ENCODE results near the gene RNH1.

RNH1 gene

GRCh38 chr11:488062-488461 lies 19.0 kb downstream of the RNH1 start:
- Histone ChIP-seq H3K36me3 (ENCODE audit: insufficient read depth, low read length) (peaks cover 17% of the 10 kb centered on the region; the same call in 1 of the 2 replicates), H3K4me1 (ENCODE audit: insufficient read depth, low read length, poor library complexity, severe bottlenecking) (no peaks in the 10 kb centered on the region), H3K9me3 (ENCODE audit: insufficient read depth, low read depth, low read length) (no peaks in the 10 kb centered on the region), H3K27me3 (ENCODE audit: insufficient read depth, low read length, poor library complexity, severe bottlenecking) (no peaks in the 10 kb centered on the region), H3K9me2 (replicated peaks; ENCODE audit: low read depth, low read length) (no peaks in the 10 kb centered on the region), H4K20me1 (ENCODE audit: insufficient read depth, low read length, poor library complexity, severe bottlenecking) (no peaks in the 10 kb centered on the region), H3K4me2 (ENCODE audit: low read depth, low read length, poor library complexity, severe bottlenecking) (no peak overlapping the region), H2AFZ (ENCODE audit: low read length) (no peak overlapping the region), H3K9ac (ENCODE audit: low read depth, low read length, poor library complexity, severe bottlenecking) (no peak overlapping the region), H3K4me3 (ENCODE audit: low read length, poor library complexity, severe bottlenecking) (no peak overlapping the region), H3F3A (ENCODE audit: low read depth) (no peaks in the 10 kb centered on the region), H3K79me2 (ENCODE audit: insufficient read depth, low read length) (no peaks in the 10 kb centered on the region)
- TF ChIP-seq CTCF (conservative IDR thresholded peaks at IDR 0.05; ENCODE audit: low read length), result no peak
- TF ChIP-seq EZH2phosphoT487 (IDR thresholded peaks at IDR 0.05; ENCODE audit: borderline replicate concordance), result no peak

DNA sequence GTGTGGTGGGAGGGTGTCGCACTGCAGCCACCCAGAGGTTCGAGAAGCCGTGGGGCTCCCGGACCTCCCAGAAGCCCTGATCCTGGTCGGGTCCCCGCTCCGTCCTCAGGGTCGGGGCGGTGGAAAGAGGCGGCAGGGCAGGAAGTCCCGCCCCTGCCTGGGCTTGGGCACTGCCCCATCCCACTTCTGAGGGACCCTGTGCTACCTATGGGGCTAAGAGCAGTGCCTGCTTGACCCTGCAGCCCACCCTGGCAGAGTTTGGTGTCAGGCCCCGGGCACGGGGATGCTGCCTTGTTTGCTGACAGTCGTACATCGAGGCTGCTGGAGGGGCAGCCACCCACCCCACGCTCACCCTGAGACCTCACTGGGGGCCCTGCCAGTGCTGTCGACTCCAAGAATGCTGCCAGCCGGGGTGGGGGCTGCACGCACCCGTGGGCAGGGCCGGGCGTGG lies 19.4 kb downstream of the RNH1 start:
- H3K79me2 ChIP-seq (ENCODE audit: insufficient read depth, low read length), result no peaks in the 10 kb centered on the region
- no peak overlapping the region for H2AFZ ChIP-seq (ENCODE audit: low read length)
- no peaks in the 10 kb centered on the region for H4K20me1 ChIP-seq (ENCODE audit: insufficient read depth, low read length, poor library complexity, severe bottlenecking)
- H3K27me3 ChIP-seq (ENCODE audit: insufficient read depth, low read length, poor library complexity, severe bottlenecking), result no peaks in the 10 kb centered on the region
- peaks cover 13% of the 10 kb centered on the region; the same call in 1 of the 2 replicates for H3K36me3 ChIP-seq (ENCODE audit: insufficient read depth, low read length)
- H3K9me2 ChIP-seq (replicated peaks; ENCODE audit: low read depth, low read length), result no peaks in the 10 kb centered on the region
- H3K9ac ChIP-seq (ENCODE audit: low read depth, low read length, poor library complexity, severe bottlenecking), result no peak overlapping the region
- no peak for TF ChIP-seq EZH2phosphoT487 (IDR thresholded peaks at IDR 0.05; ENCODE audit: borderline replicate concordance)
- no peak for TF ChIP-seq CTCF (conservative IDR thresholded peaks at IDR 0.05; ENCODE audit: low read length)
- no peaks in the 10 kb centered on the region for H3K9me3 ChIP-seq (ENCODE audit: insufficient read depth, low read depth, low read length)
- H3K4me2 ChIP-seq (ENCODE audit: low read depth, low read length, poor library complexity, severe bottlenecking), result no peak overlapping the region
- no peaks in the 10 kb centered on the region for H3K4me1 ChIP-seq (ENCODE audit: insufficient read depth, low read length, poor library complexity, severe bottlenecking)
- no peaks in the 10 kb centered on the region for H3F3A ChIP-seq (ENCODE audit: low read depth)
- no peak overlapping the region for H3K4me3 ChIP-seq (ENCODE audit: low read length, poor library complexity, severe bottlenecking)

- Histone ChIP-seq H3K4me2 (ENCODE audit: low read depth, low read length, poor library complexity, severe bottlenecking) (no peak overlapping the region), H3K9me2 (replicated peaks; ENCODE audit: low read depth, low read length) (no peaks in the 10 kb centered on the region), H4K20me1 (ENCODE audit: insufficient read depth, low read length, poor library complexity, severe bottlenecking) (no peaks in the 10 kb centered on the region), H3F3A (ENCODE audit: low read depth) (no peaks in the 10 kb centered on the region), H3K9ac (ENCODE audit: low read depth, low read length, poor library complexity, severe bottlenecking) (no peak overlapping the region), H3K9me3 (ENCODE audit: insufficient read depth, low read depth, low read length) (no peaks in the 10 kb centered on the region), H3K4me1 (ENCODE audit: insufficient read depth, low read length, poor library complexity, severe bottlenecking) (no peaks in the 10 kb centered on the region), H3K79me2 (ENCODE audit: insufficient read depth, low read length) (no peaks in the 10 kb centered on the region), H2AFZ (ENCODE audit: low read length) (no peak overlapping the region), H3K36me3 (ENCODE audit: insufficient read depth, low read length) (peaks cover 13% of the 10 kb centered on the region; the same call in 1 of the 2 replicates), H3K27me3 (ENCODE audit: insufficient read depth, low read length, poor library complexity, severe bottlenecking) (no peaks in the 10 kb centered on the region), H3K4me3 (ENCODE audit: low read length, poor library complexity, severe bottlenecking) (no peak overlapping the region)
- TF ChIP-seq EZH2phosphoT487 (IDR thresholded peaks at IDR 0.05; ENCODE audit: borderline replicate concordance) (no peak), CTCF (conservative IDR thresholded peaks at IDR 0.05; ENCODE audit: low read length) (no peak)
These were observed 20.9 kb downstream of the RNH1 start for GRCh38 chr11:486189-486588.
